ENCODE data around the gene SLC25A3. TPM values are rescaled to one million over a fixed set of nuclear protein-coding genes. Genes with fewer than 3 reads are reported as not detected.

SLC25A3 gene
- total RNA-seq, 1 experiment from 2014 or later: 547 TPM

DNA sequence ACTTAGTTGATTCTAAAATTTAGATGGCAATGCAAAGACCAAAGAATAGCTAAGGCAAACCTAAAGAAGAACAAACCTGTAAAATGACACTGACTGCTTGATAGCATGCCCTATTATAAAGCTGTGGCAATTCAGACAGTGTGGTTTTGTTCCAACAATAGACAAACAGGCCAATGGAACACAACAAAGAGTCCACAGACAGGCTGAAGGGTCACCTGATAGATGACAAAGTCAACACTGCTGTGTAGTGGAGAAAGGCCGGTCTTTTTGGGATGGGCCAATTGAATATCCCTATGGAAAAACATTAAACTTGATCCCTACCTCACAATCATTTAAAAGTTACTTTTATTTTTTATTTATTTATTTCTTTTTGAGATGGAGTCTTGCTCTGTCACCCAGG is 33.8 kb upstream of the SLC25A3 start:
- Histone ChIP-seq H2AFZ (ENCODE audit: low read length) (no peak overlapping the region), H3K27me3 (ENCODE audit: low read length) (no peaks in the 10 kb centered on the region), H3K36me3 (ENCODE audit: low read depth, low read length) (no peaks in the 10 kb centered on the region), H3F3A (ENCODE audit: low read length, unreplicated experiment) (no peaks in the 10 kb centered on the region), H3K79me2 (ENCODE audit: low read length) (no peaks in the 10 kb centered on the region), H3K27ac (ENCODE audit: low read length) (no peak overlapping the region), H3K9ac (ENCODE audit: low read length) (no peak overlapping the region), H4K20me1 (ENCODE audit: low read length) (no peaks in the 10 kb centered on the region), H3K9me3 (ENCODE audit: low read length) (no peaks in the 10 kb centered on the region), H3K4me1 (ENCODE audit: insufficient read depth, low read length) (no peaks in the 10 kb centered on the region), H3K4me2 (ENCODE audit: low read length) (no peak overlapping the region), H3K9me2 (replicated peaks; ENCODE audit: low read length) (no peaks in the 10 kb centered on the region), H3K4me3 (ENCODE audit: low read length) (no peak overlapping the region)
- ATAC-seq: no peak
- BruUV-seq (replicated peaks): no TSS peak
- POLR2A ChIA-PET (ENCODE audit: unreplicated experiment): no interaction called here
- TF ChIP-seq EZH2phosphoT487 (IDR thresholded peaks at IDR 0.05; ENCODE audit: borderline replicate concordance, low read length) (no peak), EZH2 (IDR thresholded peaks at IDR 0.05; ENCODE audit: low read length, unreplicated experiment) (no peak)
- TF ChIP-seq, protein P1, sequence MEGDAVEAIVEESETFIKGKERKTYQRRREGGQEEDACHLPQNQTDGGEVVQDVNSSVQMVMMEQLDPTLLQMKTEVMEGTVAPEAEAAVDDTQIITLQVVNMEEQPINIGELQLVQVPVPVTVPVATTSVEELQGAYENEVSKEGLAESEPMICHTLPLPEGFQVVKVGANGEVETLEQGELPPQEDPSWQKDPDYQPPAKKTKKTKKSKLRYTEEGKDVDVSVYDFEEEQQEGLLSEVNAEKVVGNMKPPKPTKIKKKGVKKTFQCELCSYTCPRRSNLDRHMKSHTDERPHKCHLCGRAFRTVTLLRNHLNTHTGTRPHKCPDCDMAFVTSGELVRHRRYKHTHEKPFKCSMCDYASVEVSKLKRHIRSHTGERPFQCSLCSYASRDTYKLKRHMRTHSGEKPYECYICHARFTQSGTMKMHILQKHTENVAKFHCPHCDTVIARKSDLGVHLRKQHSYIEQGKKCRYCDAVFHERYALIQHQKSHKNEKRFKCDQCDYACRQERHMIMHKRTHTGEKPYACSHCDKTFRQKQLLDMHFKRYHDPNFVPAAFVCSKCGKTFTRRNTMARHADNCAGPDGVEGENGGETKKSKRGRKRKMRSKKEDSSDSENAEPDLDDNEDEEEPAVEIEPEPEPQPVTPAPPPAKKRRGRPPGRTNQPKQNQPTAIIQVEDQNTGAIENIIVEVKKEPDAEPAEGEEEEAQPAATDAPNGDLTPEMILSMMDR (conservative IDR thresholded peaks at IDR 0.05; ENCODE audit: low read depth, low read length): no peak
- CTCF ChIA-PET: no interaction called here
- no peak for DNase-seq
- intact Hi-C loops (cut with micrococcal nuclease): no loop called here

GRCh38 chr12:98561846-98562245 is 31.6 kb upstream of the SLC25A3 start:
- Histone ChIP-seq H3K9me2 (replicated peaks; ENCODE audit: low read length) (no peaks in the 10 kb centered on the region), H3K9ac (ENCODE audit: low read length) (no peak overlapping the region), H3K79me2 (ENCODE audit: low read length) (no peaks in the 10 kb centered on the region), H2AFZ (ENCODE audit: low read length) (no peak overlapping the region), H3K4me3 (ENCODE audit: low read length) (no peak overlapping the region), H3K4me2 (ENCODE audit: low read length) (no peak overlapping the region), H4K20me1 (ENCODE audit: low read length) (no peaks in the 10 kb centered on the region), H3F3A (ENCODE audit: low read length, unreplicated experiment) (no peaks in the 10 kb centered on the region), H3K9me3 (ENCODE audit: low read length) (no peaks in the 10 kb centered on the region), H3K36me3 (ENCODE audit: low read depth, low read length) (no peaks in the 10 kb centered on the region), H3K4me1 (ENCODE audit: insufficient read depth, low read length) (no peaks in the 10 kb centered on the region), H3K27ac (ENCODE audit: low read length) (no peak overlapping the region), H3K27me3 (ENCODE audit: low read length) (no peaks in the 10 kb centered on the region)
- DNase-seq (no peak), ATAC-seq (no peak)
- ChIA-PET POLR2A (ENCODE audit: unreplicated experiment) (no interaction called here), CTCF (no interaction called here)
- BruUV-seq (replicated peaks): no TSS peak
- intact Hi-C loops (cut with micrococcal nuclease): no loop called here
- TF ChIP-seq, protein P1 (conservative IDR thresholded peaks at IDR 0.05; ENCODE audit: low read depth, low read length): no peak
- TF ChIP-seq EZH2 (IDR thresholded peaks at IDR 0.05; ENCODE audit: low read length, unreplicated experiment) (no peak), EZH2phosphoT487 (IDR thresholded peaks at IDR 0.05; ENCODE audit: borderline replicate concordance, low read length) (no peak)

GRCh38 chr12:98572010-98572409 is 21.5 kb upstream of the SLC25A3 start:
- TF ChIP-seq EZH2phosphoT487 (IDR thresholded peaks at IDR 0.05; ENCODE audit: borderline replicate concordance, low read length): no peak
- TF ChIP-seq, protein P1 (conservative IDR thresholded peaks at IDR 0.05; ENCODE audit: low read depth, low read length): peak; percentile 57
- ChIA-PET CTCF (no interaction called here), POLR2A (ENCODE audit: unreplicated experiment) (no interaction called here)
- H3K79me2 ChIP-seq (ENCODE audit: low read length): no peaks in the 10 kb centered on the region
- no peaks in the 10 kb centered on the region for H3F3A ChIP-seq (ENCODE audit: low read length, unreplicated experiment)
- H3K36me3 ChIP-seq (ENCODE audit: low read depth, low read length): no peaks in the 10 kb centered on the region
- ATAC-seq (no peak), DNase-seq (no peak)
- H2AFZ ChIP-seq (ENCODE audit: low read length): no peak overlapping the region
- intact Hi-C loops (cut with micrococcal nuclease): no loop called here
- no peaks in the 10 kb centered on the region for H3K27me3 ChIP-seq (ENCODE audit: low read length)
- peaks cover 6% of the 10 kb centered on the region for H3K4me1 ChIP-seq (ENCODE audit: insufficient read depth, low read length)
- no peak overlapping the region for H3K27ac ChIP-seq (ENCODE audit: low read length)
- H3K9me3 ChIP-seq (ENCODE audit: low read length): no peaks in the 10 kb centered on the region
- no TSS peak for BruUV-seq (replicated peaks)
- H3K9ac ChIP-seq (ENCODE audit: low read length): no peak overlapping the region
- H3K4me3 ChIP-seq (ENCODE audit: low read length): no peak overlapping the region
- H3K4me2 ChIP-seq (ENCODE audit: low read length): no peak overlapping the region
- no peaks in the 10 kb centered on the region for H3K9me2 ChIP-seq (replicated peaks; ENCODE audit: low read length)
- H4K20me1 ChIP-seq (ENCODE audit: low read length): no peaks in the 10 kb centered on the region

Data from PC-3 (cell line).